Pulmonary artery endothelial cell (primary cell): ENCODE measurements around the gene CXXC5. TPM values are rescaled to one million over a fixed set of nuclear protein-coding genes. Genes with fewer than 3 reads are reported as not detected.

ENCODE experiments used
- DNase-seq: peaks from one replicate; pipeline ENCODE4 v3.0.0-alpha.2; 2011; ENCODE audit warnings: low read depth, low spot score
- total RNA-seq: library from RNA; depleted of rRNA; stranded (reverse); fragments of >200 nt; gene quantifications from 2 replicates; pipeline ENCODE4 v1.2.3, GENCODE V29; 2014

The CXXC5 gene
- total RNA-seq, 1 donor from 2014 or later = 14.6 TPM

DNA sequence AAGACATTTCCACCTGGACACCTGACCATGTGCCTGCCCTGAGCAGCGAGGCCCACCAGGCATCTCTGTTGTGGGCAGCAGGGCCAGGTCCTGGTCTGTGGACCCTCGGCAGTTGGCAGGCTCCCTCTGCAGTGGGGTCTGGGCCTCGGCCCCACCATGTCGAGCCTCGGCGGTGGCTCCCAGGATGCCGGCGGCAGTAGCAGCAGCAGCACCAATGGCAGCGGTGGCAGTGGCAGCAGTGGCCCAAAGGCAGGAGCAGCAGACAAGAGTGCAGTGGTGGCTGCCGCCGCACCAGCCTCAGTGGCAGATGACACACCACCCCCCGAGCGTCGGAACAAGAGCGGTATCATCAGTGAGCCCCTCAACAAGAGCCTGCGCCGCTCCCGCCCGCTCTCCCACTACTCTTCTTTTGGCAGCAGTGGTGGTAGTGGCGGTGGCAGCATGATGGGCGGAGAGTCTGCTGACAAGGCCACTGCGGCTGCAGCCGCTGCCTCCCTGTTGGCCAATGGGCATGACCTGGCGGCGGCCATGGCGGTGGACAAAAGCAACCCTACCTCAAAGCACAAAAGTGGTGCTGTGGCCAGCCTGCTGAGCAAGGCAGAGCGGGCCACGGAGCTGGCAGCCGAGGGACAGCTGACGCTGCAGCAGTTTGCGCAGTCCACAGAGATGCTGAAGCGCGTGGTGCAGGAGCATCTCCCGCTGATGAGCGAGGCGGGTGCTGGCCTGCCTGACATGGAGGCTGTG, 32.4 kb downstream of the CXXC5 start:
- no peak for DNase-seq

DNA sequence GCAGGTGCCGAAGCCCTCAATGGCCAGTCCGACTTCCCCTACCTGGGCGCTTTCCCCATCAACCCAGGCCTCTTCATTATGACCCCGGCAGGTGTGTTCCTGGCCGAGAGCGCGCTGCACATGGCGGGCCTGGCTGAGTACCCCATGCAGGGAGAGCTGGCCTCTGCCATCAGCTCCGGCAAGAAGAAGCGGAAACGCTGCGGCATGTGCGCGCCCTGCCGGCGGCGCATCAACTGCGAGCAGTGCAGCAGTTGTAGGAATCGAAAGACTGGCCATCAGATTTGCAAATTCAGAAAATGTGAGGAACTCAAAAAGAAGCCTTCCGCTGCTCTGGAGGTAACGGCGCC, 32.9 kb downstream of the CXXC5 start:
- no peak for DNase-seq

DNA sequence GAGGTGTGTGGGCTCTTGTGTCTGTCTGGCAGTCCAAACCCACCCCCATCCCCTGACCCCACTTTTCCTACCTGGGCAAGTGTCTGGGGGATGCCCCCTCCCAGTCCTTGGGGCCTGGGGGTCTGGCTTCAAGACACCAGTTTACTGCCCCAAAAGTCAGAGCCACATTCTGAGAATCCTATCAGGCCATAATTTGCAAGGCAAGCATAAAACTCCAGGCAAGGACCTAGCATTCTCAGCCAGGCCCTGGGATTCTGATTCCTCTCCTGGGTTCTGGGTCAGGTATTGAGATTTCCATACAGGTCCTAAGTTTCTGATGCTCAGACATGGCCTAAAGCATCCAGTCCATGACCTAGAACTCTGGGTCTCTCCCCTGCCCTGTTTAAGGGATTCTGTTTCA, 33.3 kb downstream of the CXXC5 start:
- no peak for DNase-seq

DNA sequence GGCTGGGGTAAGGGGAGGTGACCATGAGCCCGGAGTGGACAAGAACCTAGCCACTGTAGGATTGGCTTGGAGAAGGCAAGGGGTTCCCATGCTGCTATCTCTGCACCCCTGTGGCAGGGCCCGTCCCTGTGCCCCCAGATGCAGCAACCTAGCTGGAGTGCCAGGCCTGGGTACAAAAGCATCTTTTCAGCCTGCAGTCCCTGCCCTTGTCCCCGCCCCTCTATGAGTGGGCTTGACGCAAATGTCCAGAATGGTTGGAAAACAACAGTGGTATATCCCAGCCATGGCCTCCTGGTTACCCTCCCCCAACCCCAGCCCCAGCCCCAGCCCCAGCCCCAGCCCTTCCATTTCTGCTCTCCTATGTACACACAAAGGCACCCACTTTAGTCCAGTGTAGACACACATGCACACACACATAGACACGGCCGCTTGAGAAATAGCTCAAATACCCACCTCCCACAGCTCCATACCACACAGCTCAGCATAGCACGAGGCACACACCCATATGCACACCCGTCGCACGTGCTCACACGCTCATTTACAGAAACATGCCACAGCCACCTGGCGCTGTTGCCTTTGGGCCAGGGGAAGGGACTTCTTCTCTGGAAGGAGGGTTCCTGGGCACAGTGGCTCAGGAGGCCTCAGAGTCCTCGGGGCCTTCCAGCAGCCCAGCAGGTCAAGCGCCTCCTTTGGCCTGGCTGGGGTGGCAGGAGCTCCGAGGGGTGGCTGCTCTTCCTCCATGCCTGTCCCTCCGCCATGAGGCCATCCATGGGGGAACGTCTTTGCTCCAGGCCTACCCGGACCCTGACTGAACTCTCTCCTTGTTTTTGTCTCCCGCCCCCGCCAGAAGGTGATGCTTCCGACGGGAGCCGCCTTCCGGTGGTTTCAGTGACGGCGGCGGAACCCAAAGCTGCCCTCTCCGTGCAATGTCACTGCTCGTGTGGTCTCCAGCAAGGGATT, 34.1 kb downstream of the CXXC5 start:
- DNase-seq = no peak

DNA sequence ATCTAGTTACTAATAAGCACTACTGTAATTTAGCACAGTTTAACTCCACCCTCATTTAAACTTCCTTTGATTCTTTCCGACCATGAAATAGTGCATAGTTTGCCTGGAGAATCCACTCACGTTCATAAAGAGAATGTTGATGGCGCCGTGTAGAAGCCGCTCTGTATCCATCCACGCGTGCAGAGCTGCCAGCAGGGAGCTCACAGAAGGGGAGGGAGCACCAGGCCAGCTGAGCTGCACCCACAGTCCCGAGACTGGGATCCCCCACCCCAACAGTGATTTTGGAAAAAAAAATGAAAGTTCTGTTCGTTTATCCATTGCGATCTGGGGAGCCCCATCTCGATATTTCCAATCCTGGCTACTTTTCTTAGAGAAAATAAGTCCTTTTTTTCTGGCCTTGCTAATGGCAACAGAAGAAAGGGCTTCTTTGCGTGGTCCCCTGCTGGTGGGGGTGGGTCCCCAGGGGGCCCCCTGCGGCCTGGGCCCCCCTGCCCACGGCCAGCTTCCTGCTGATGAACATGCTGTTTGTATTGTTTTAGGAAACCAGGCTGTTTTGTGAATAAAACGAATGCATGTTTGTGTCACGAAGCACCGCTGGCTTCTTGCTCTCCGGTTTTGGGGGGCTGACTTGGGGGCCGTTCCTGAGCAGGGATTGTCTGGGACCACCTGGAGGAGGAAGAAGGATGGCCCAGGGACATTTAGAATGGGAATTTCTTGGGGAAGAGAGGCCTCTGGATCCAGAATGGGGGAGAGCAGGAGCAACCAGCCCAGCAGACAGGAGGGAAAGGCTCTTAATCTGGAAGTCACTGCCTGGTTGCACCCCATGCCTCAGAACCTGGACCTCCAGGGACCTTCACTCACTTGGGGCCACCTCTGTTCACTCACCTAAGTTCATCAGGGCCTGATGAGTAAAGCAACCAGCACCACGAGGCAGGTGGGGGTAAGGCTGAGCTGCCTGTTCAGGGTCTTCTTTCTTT, 35.4 kb downstream of the CXXC5 start:
- DNase-seq = no peak

DNA sequence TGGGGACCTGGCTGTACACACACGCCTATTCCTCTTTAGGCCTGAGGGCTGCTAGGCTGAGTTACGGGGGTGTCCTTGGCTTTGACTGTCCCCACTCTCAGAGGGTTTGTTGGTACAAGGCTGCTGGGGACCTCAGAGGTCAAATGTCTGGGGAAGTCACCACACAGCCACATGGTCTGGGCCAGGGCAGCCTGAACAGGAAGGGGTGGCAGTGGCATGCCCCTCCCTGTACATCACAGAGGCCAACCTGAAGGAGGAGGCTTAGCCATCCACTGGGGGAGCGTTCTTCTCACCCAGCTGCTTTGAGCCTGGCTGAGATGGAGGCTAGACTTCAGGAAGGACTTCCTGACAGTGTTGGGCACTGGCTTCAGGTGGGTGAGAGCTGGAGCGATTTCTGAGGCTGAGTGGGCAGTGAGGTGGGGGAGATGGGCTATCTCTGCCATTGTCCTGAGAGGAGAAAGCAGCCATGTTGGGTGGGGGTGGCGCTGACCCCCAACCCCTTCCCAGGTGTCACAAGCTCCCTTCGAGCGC, 36.3 kb downstream of the CXXC5 start:
- DNase-seq = no peak

DNA sequence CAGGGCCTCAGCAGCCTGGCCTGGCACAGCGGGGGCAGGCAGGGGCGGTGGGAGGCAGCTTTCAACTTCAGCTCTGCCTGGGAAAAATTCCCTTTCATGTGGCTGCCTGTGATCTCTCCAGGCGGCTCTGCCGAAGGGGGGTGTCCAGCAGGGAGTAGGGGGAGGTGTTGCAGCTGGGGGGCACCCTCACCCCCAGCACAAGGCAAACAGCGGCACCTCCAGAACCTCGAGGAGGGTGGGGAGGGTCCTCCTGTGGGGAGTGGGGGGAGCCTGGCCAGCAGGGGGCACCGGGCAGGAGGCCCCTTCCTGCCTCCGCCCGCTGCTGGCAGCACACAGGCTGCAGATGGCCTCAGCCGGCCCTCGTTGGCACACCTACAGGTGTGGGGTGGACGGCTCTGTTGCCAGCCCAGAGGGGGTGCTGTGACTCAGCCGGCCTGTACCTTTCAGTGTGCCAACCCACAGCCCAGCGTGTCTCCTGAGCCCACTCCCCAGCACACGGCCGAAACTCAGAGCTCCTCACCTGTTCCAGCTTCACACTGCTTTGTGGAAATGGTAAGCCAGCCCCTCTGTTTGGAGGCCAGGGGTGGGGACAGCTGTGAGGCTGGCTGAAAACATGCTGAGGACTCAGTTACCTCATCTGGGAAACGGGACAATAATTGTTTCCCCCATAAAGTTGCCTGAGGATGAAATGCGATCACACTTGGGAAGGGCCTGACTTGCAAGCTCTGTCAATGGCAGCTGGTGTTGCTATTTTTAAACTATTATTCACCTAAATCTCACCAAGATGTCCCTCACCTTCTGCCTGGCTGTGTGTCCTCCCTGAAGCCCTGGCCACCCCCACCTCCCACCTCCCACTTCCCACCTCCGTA, 37.0 kb downstream of the CXXC5 start:
- DNase-seq = no peak

DNA sequence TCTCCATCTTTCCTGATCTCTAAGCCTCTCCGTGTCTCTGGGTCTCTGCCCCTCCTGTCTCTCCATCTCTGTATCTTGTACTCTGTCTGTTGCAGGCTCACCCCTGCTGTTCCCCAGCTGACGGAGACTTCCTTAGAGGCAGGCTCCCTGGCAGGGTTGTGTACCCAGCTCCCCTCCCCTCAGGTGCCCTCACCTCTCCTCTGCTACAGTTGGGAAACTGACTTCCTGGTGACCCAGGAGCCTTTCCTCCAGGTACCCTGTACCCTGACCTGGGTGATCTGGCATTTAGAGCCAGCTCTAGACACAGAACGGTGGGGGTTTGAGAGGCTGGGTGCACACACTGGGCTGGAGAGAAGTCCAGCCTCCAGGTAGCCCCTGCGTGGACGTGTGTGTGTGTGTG, 37.7 kb downstream of the CXXC5 start:
- DNase-seq = no peak

DNA sequence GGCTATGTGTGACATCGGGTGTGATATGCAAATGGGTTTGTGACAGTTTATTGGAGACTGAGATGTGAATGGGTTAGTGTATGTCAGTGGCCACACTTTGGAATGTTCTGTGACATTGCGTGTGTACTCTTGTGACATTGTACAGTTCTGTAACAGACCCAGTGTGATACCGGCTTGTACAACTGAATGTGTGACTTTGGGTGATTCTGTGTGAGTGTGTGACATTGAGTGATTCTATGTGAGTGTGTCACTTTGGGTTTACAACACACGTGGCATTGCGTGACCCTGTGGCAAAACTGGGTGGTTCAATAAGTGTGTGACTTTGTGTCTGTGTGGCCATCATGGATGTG, 38.2 kb downstream of the CXXC5 start:
- DNase-seq = no peak

DNA sequence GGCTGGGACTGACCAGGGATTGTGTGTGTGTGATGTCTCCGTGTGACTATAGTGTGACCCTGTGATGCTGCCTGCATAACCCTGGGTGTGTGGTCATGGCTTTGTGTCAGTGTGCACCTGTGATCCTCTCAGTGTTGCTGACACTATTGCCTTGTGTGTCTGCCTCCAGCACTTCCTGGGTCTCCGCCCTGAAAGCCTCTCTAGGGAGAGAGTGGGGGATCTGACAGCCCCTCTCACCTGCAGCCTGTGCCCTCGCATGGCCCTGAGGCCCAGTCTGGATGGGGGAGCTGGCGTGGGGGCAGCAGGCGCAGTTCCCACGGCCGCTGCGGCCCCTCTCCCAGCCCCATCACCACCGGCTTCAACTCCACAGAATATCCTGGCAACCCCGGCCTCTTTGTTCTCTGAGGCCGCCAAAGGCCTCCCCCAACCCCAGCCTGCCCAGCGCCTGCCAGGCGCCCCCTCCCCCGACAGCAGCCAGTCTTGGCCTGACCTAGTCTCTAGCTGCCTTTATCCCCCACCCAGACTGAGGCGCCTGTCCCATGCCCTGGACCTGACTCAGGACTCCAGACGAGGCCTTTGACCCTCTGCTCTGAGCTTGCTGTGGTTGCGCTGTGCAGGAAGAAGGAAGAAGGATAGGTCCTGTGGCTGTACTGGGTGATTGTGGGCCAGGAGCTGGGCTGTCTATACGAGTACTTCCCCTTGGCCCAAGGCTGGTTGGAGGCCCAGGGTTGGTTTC, 38.7 kb downstream of the CXXC5 start:
- no peak for DNase-seq

DNA sequence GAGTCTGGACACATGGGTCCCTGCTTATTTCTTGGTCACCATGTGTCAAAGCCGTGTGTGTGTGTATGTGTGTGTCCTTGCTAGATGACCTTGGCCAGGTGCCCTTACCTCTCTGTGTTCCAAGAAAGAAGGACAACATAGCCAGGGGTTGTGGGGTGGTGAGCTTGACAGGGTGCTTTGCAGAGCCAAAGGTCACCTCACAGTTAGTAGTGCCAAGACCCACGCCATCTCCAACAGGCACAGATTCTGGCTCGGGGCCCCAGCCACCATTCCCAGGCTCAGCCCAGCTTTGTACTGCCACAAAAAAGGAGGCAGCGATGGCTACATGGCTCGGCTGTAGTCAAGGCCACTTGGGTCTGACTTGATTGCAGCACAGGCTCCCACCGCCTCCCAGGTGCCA, 39.5 kb downstream of the CXXC5 start:
- no peak for DNase-seq

DNA sequence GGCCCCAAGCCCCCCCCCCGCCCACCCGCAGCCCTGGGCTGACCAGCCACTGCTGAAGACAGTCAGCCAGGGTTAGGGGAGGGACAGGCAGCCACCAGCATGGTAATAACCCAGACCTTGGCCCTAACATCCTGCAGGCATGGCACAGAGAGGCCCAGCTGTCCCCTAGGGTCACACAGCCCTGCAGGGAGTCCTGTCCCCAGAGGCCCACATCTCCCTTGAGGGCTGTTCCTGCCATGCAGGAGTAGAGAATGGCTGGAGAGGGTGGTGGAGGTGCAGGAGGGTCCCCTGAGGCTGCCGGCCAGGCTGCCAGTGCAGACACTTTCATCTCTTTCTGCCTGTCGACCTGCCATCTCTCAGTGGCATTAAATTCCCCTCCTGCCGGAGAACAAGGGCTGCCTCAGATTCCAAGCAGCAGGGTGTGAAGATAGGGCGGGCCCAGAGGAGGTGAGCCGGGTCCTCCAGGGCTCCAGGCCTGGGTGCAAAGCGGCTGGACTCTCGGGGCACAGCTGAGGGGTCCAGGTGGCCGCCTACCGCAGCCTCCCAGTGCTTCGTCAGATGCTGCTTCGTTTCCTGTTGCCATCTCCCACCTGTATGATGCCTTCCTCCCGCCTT, 40.0 kb downstream of the CXXC5 start:
- no peak for DNase-seq

DNA sequence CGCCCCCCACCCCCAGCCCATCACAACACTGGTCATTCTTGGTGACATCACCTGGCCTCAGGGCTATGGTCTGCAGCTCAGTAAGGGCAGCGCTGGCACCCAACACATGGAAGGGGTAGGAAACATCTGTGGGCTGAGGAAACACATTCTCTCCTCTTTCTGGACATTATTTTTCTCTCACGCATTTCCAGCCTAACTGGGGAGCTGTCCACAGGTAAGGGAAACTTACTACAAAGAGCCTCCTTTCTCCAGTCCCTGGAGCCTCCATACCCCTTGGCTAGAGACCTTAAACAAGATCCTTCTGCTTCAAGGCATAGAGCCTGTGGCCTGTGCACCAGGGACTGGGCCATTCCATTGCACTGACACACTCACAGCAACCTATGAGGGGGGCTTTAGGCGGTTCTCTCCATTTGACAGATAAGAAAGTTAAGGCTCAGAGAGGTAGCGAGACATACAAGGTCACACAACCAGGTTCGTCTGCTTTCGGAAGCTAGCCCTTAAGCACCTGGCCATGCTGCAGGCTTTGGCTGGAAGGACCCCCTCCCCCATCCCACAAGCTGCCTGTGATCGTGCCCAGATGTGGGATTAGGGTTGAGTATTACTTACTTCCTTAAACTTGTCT, 40.7 kb downstream of the CXXC5 start:
- DNase-seq = no peak

DNA sequence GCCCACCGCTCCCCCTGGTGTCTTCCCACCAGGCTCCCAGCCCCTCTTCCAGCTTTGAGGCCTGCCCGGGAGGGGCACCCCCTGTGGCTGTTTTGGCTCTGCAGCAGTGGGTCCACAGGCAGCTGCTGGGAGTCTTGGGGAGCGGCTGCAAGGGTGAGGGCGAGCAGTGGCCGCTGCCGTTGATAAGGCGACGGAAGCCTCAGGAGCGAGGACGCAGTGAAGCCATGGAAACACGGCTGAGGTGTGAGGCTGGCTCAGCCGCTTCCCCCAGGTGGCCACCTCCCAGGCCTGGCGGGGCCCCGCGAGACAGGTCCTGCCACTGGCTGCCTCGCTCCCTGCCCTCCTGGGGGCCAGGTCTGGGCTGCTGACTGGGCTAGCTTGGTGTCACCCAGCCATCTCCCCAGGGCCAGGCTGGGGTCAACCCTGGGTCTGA, 41.5 kb downstream of the CXXC5 start:
- no peak for DNase-seq

DNA sequence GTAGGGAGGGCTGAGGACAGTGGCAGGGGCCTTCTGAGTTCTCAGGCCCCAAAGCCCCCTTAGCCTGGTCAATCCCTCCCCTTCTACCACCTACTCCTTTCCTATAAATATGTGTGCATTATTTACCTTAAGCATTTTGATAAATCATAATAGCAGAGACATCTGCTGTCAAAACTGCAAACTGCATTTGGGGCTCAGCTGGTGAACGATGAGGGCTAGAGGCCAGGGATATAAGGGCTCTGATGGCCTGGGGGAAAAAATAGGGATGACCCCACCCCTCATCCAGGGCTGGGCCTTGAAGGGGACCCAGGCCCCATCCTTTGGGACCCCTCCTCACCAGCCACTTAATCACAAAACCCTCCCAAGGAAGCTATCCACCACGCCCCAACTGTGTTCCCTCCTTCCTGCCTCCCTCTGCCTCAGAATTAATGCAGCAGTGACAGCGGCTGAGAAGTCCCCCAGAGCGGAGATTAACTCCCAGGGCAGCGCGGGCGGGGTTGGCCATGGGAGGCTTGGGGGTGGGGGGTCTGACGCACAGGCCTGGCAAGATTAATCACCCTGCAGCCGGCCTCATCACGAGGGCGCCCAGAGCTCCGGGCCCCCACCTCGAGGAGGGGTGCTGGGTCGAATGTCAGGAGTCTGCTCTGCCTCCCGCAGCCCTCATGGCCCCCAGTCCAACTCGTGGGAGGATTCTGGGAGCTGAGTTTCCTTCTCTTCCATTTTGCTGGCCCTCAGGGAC, 42.1 kb downstream of the CXXC5 start:
- DNase-seq = no peak

DNA sequence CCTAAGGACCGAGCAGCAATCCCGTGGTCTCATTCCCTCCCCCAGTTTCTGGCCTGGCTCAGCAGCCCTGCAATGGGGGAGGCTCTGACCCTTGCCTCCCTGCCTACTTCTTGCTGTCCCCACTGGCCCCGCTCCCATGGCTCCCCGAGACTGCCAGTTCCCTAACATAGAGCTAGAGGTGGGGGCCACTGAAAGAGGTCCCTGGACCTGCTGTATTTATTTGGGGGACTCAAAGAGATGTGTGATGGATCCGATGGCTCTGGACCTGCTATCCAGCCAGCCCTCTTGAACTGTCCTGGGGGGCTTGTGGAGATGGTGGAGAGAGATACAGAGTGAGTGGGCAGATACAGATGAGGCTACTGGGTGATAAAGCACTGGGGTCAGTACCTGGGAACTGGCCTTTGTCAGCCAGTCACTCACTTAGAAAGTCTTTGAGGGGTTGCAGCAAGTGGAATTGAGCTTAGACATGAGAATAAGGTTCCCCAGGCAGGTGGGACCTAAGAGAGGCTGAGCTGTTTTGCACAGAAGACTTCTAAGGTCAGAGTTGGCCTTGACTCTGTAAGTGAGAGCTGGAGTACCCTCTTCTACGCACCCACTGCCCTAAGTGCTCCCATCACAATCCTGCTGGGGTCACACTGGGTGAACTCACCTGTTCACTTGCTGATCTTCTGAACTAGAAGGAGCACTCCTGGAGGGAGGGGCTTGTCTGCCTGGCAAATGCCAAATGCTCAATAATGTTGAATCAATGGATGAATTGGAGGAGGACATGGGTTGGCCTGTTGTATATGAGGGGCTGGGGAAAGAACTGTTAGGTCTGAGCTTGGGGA, 42.9 kb downstream of the CXXC5 start:
- DNase-seq = no peak

DNA sequence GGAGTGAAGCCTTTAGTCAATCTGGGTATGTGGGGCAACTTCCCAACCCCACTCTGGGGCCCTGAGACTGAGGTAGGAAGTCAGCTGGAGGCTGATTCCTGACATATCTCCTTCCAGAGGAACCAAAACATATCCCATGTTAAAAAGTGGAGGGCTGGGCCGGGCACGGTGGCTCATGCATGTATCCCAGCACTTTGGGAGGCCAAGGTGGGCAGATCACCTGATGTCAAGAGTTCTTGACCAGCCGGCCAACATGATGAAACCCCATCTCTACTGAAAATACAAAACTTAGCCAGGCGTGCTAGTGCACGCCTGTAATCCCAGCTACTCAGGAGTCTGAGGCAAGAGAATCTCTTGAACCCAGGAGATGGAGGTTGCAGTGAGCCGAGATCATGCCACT, 44.0 kb downstream of the CXXC5 start:
- no peak for DNase-seq
